PC-9 (cell line): ENCODE measurements around the gene SLC30A1. TPM values are rescaled to one million over a fixed set of nuclear protein-coding genes. Genes with fewer than 3 reads are reported as not detected.

ENCODE experiments used
- BruUV-seq: library from RNA; stranded (reverse); fragments of 400-500 nt; replicated peaks from 2 replicates; lab custom pipeline; 2021; lab: Mats Ljungman, UMichigan
- CTCF ChIA-PET: fragments of 300-600 bp; sonication (Branson Sonifier 250); formaldehyde crosslinking; loops from one replicate; lab custom pipeline; 2022; ENCODE audit warnings: antibody characterized with exemption; lab: Charles Lee
- POLR2A ChIA-PET: fragments of 300-600 bp; sonication (Branson Sonifier 250); formaldehyde crosslinking; loops from one replicate; lab custom pipeline; 2022; ENCODE audit warnings: antibody characterized with exemption; ENCODE audit not compliant: unreplicated experiment; lab: Charles Lee
- DNase-seq, 2 experiments: peaks; one replicate each; pipeline versions ENCODE4 v3.0.0 to v3.0.0-alpha.2; 2015 to 2022; ENCODE audit warnings: mixed read lengths in 1 of 2
- H2AFZ ChIP-seq: fragments of 200-600 bp; sonication (generic); 2 replicates; pipeline ENCODE4 v1.8.1; 2017; ENCODE audit warnings: antibody characterized with exemption
- H3F3A ChIP-seq: fragments of 200-600 bp; sonication (generic); 2 replicates; pipeline ENCODE4 v1.8.1; 2017; ENCODE audit warnings: antibody characterized with exemption, mild to moderate bottlenecking, low read depth; ENCODE audit not compliant: insufficient read depth
- H3K27ac ChIP-seq: fragments of 200-600 bp; sonication (generic); 2 replicates; pipeline ENCODE4 v1.6.1; 2016; ENCODE audit warnings: mixed run types
- H3K27me3 ChIP-seq: fragments of 200-600 bp; sonication (generic); 2 replicates; pipeline ENCODE4 v1.6.1; 2016; ENCODE audit warnings: low read depth, mixed run types; ENCODE audit not compliant: insufficient read depth
- H3K36me3 ChIP-seq: fragments of 200-600 bp; sonication (generic); 2 replicates; pipeline ENCODE4 v1.6.1; 2016; ENCODE audit warnings: low read depth, mixed run types
- H3K4me1 ChIP-seq: fragments of 200-600 bp; sonication (generic); replicated peaks from 2 replicates; pipeline ENCODE4 v1.6.1; 2016; ENCODE audit warnings: mixed run types; ENCODE audit not compliant: insufficient read depth
- H3K4me2 ChIP-seq: fragments of 200-600 bp; sonication (generic); 2 replicates; pipeline ENCODE4 v1.6.1; 2017; ENCODE audit warnings: mixed run types
- H3K4me3 ChIP-seq: fragments of 200-600 bp; sonication (generic); 2 replicates; pipeline ENCODE4 v1.6.1; 2016; ENCODE audit warnings: mixed run types
- H3K79me2 ChIP-seq: fragments of 200-600 bp; sonication (generic); 2 replicates; pipeline ENCODE4 v1.6.1; 2017; ENCODE audit warnings: low read depth, mixed run types
- H3K9me2 ChIP-seq: fragments of 200-600 bp; sonication (generic); 2 replicates; pipeline ENCODE4 v1.8.1; 2017; ENCODE audit warnings: mild to moderate bottlenecking; ENCODE audit not compliant: insufficient read depth
- H3K9me3 ChIP-seq: fragments of 200-600 bp; sonication (generic); 2 replicates; pipeline ENCODE4 v1.8.1; 2016; ENCODE audit warnings: low read depth; ENCODE audit not compliant: insufficient read depth
- H4K20me1 ChIP-seq: fragments of 200-600 bp; sonication (generic); 2 replicates; pipeline ENCODE4 v1.8.1; 2017; ENCODE audit not compliant: insufficient read depth
- EZH2 ChIP-seq: fragments of 200-600 bp; sonication (generic); IDR thresholded peaks from 2 replicates; pipeline ENCODE4 v1.8.0; 2017; ENCODE audit warnings: antibody characterized with exemption, low read depth
- intact Hi-C: fragments of 100-400 bp; cut with micrococcal nuclease; formaldehyde crosslinking; loops from one replicate; pipeline ENCODE4 v1.10.0; 2022; ENCODE audit not compliant: unreplicated experiment
- total RNA-seq: library from RNA; stranded (reverse); gene quantifications from 2 replicates; pipeline ENCODE4 v1.2.3, GENCODE V29; 2021
- TF ChIP-seq, protein P1 (sequence below): fragments of 200-600 bp; sonication (generic); conservative IDR thresholded peaks from 2 replicates; pipeline ENCODE4 v1.6.1; 2017; ENCODE audit warnings: mixed run types, antibody characterized with exemption, mild to moderate bottlenecking, moderate library complexity

The SLC30A1 gene
- total RNA-seq, 1 experiment from 2014 or later, result 27.6 TPM

DNA sequence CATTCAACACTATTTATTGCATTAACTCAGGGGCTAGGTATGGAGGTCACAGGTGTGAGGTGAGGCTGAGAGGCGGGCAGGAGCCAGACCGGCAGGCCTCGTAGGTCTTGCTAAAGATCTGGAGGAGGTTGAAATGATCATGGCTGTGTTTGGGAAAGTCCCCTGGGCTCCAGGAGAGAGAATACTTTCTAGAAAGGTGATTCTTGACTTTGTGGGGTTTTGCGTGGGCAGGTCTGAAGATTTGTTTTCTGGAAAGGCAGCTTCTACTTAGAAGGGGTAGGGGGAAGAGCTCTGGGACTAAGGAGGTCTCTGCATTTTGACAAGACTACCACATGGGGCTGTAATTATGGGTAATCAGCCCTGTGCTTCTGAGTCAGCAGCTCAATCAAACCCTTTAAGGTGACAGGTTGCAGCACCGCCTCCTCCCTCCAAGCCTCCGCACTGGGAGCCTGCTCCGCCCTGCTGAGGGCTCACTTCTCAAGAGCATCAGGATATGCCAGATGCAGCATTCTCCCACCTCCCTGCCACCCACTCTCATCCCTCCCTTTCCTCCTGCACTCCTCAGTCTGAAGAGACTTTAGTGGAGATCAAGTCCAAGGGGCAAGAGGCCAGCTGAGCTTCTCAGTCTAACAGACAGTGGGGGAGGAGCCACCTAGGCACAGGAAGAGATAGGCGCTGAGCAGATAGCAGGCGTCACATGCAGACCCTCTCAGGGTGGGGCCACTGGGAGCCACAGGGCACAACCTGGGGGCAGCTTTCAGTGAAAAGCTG is 30.5 kb downstream of the SLC30A1 start:
- POLR2A ChIA-PET, result interaction anchor here (0.5 to 1.4 kb wide), 3 partner anchors 31 to 859 kb away, joined by 3 to 7 read pairs (median 6); no protein-coding TSS in a partner anchor
- BruUV-seq, result no TSS peak
- H3K36me3 ChIP-seq, result no peaks in the 10 kb centered on the region
- DNase-seq, result peak; percentile 62 to 84
- intact Hi-C loops, result no loop called here
- H3K79me2 ChIP-seq, result no peaks in the 10 kb centered on the region
- no peak overlapping the region; the same call in 1 of the 2 replicates for H3K4me3 ChIP-seq
- TF ChIP-seq EZH2, result no peak
- TF ChIP-seq, protein P1, sequence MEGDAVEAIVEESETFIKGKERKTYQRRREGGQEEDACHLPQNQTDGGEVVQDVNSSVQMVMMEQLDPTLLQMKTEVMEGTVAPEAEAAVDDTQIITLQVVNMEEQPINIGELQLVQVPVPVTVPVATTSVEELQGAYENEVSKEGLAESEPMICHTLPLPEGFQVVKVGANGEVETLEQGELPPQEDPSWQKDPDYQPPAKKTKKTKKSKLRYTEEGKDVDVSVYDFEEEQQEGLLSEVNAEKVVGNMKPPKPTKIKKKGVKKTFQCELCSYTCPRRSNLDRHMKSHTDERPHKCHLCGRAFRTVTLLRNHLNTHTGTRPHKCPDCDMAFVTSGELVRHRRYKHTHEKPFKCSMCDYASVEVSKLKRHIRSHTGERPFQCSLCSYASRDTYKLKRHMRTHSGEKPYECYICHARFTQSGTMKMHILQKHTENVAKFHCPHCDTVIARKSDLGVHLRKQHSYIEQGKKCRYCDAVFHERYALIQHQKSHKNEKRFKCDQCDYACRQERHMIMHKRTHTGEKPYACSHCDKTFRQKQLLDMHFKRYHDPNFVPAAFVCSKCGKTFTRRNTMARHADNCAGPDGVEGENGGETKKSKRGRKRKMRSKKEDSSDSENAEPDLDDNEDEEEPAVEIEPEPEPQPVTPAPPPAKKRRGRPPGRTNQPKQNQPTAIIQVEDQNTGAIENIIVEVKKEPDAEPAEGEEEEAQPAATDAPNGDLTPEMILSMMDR, result no peak
- H3K27ac ChIP-seq, result peak overlapping the region; percentile 71
- CTCF ChIA-PET, result no interaction called here
- H3K27me3 ChIP-seq, result no peaks in the 10 kb centered on the region
- H3K4me1 ChIP-seq, result peaks cover 75% of the 10 kb centered on the region
- peaks cover 57% of the 10 kb centered on the region for H3F3A ChIP-seq
- no peaks in the 10 kb centered on the region for H3K9me3 ChIP-seq
- H2AFZ ChIP-seq, result no peak overlapping the region; the same call in 1 of the 2 replicates
- peak overlapping the region; percentile 58 for H3K4me2 ChIP-seq
- no peaks in the 10 kb centered on the region for H3K9me2 ChIP-seq
- H4K20me1 ChIP-seq, result no peaks in the 10 kb centered on the region

DNA sequence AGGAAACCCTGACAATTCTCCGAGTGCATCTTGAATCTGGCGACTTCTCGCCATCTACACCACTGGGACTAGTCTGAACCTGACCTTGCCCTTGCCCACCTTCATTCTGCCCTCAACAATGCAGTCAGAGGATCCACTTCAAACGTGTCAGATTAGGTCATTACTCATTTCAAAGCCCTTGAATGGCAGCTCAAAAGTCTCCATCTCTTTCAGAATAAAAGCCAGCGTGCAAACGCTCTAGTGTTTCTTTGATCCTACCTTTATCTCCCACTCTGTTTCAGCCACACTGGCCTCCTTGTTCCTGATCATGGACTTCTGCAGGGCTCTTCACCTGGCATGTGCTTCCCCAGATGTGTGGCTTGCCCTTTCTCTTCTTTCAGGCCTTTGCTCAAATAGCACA is 31.3 kb downstream of the SLC30A1 start:
- intact Hi-C loops, result no loop called here

DNA sequence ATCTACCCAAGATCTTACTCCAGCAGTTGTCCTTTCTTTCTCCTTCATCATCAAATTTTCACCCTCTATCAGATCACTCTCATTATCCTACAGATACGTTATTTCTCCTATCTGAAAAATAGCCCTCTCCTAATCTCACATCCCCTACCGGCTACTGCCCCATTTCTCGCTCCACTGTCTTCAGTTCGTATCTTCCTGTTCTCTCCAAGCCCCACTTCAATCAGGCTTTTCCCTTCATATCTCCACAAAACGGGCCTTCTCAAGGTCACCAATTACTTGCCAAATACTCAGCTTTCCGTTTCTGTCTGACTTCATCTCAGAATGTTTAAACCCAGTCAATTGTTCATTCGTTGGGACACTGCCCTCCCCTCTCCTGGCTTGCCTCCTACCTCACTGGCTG is 32.4 kb downstream of the SLC30A1 start:
- intact Hi-C loops, result no loop called here
- no peak overlapping the region for H3K4me3 ChIP-seq
- TF ChIP-seq EZH2, result no peak
- TF ChIP-seq, protein P1, result no peak
- H3K27me3 ChIP-seq, result no peaks in the 10 kb centered on the region
- no peaks in the 10 kb centered on the region for H3K36me3 ChIP-seq
- H2AFZ ChIP-seq, result no peak overlapping the region
- POLR2A ChIA-PET, result interaction anchor here (0.7 kb wide), 1 partner anchor 20 kb away, joined by 5 read pairs; no protein-coding TSS in a partner anchor
- peaks cover 76% of the 10 kb centered on the region for H3K4me1 ChIP-seq
- CTCF ChIA-PET, result no interaction called here
- BruUV-seq, result no TSS peak
- H4K20me1 ChIP-seq, result no peaks in the 10 kb centered on the region
- H3F3A ChIP-seq, result peaks cover 60% of the 10 kb centered on the region
- H3K9me2 ChIP-seq, result no peaks in the 10 kb centered on the region
- H3K79me2 ChIP-seq, result no peaks in the 10 kb centered on the region
- no peaks in the 10 kb centered on the region for H3K9me3 ChIP-seq
- no peak overlapping the region for H3K27ac ChIP-seq
- H3K4me2 ChIP-seq, result no peak overlapping the region
- DNase-seq, result no peak

More for the DNA sequence above, 31.3 kb downstream of the SLC30A1 start:
- H3K27me3 ChIP-seq, result no peaks in the 10 kb centered on the region
- H3K9me2 ChIP-seq, result no peaks in the 10 kb centered on the region
- H3K9me3 ChIP-seq, result no peaks in the 10 kb centered on the region
- H3K4me3 ChIP-seq, result no peak overlapping the region
- H4K20me1 ChIP-seq, result no peaks in the 10 kb centered on the region
- POLR2A ChIA-PET, result no interaction called here
- H3K36me3 ChIP-seq, result no peaks in the 10 kb centered on the region
- CTCF ChIA-PET, result no interaction called here
- TF ChIP-seq EZH2, result no peak
- TF ChIP-seq, protein P1, result no peak
- H3K79me2 ChIP-seq, result no peaks in the 10 kb centered on the region
- H3F3A ChIP-seq, result peaks cover 58% of the 10 kb centered on the region
- no peak overlapping the region for H2AFZ ChIP-seq
- peak overlapping the region; percentile 58 for H3K4me2 ChIP-seq
- peak overlapping the region; percentile 71 for H3K27ac ChIP-seq
- peaks cover 75% of the 10 kb centered on the region for H3K4me1 ChIP-seq
- BruUV-seq, result no TSS peak
- no peak for DNase-seq
